OCI-LY3 (cell line): Measurements from ENCODE around the gene BRMS1.
"Not testable (repeated sequence)": the region's sequence is repeated elsewhere in the genome, so short reads cannot be mapped to it uniquely, and the experiment has no call there.

Experiments used
- CTCF ChIP-seq: fragments of 200-600, 300-600 bp; sonication (generic); IDR thresholded peaks from 2 replicates; pipeline ENCODE4 v1.5.1; 2014; ENCODE audit warnings: antibody characterized with exemption, low read length, low read depth
- EZH2phosphoT487 ChIP-seq: fragments of 200-600 bp; shearing (Covaris generic); IDR thresholded peaks from 2 replicates; pipeline ENCODE4 v1.6.1; 2018; ENCODE audit warnings: antibody characterized with exemption, mixed run types, low read depth

DNA sequence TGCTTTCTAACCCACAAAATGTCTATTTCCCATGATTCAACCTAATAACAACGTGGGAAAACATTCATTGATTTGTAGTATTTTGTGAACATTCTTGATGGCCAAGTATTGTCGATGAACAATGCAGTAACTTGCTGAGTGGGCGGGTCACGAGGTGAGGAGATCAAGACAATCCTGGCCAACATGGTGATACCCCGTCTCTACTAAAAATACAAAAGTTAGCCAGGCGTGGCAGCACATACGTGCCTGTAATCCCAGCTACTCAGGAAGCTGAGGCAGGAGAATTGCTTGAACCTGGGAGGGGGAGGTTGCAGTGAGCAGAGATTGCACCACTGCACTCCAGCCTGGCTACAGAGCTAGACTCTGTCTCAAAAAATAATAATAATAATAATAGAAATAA, 35.4 kb upstream of the BRMS1 start:
- not testable (repeated sequence) for TF ChIP-seq CTCF, EZH2phosphoT487
